Smooth muscle cell of the brain vasculature (primary cell): ENCODE data around the gene PAX1.

Experiments used
- DNase-seq: peaks from one replicate; pipeline ENCODE4 v3.0.0-alpha.2; 2012; ENCODE audit warnings: low read depth, low spot score

The PAX1 gene

GRCh38 chr20:21725892-21726291, 20.4 kb downstream of the PAX1 start:
- no peak for DNase-seq

- DNase-seq, result no peak
These were observed 23.9 kb downstream of the PAX1 start for GRCh38 chr20:21729316-21729715.

- no peak for DNase-seq
These were observed 33.7 kb downstream of the PAX1 start for GRCh38 chr20:21739161-21739560.

GRCh38 chr20:21739682-21740081, 34.2 kb downstream of the PAX1 start:
- no peak for DNase-seq

GRCh38 chr20:21741266-21741665, 35.8 kb downstream of the PAX1 start:
- DNase-seq, result no peak

GRCh38 chr20:21762646-21763045, 57.2 kb downstream of the PAX1 start:
- DNase-seq, result no peak

GRCh38 chr20:21767200-21767738, 61.8 kb downstream of the PAX1 start:
- DNase-seq, result no peak

- no peak for DNase-seq
These were observed 62.3 kb downstream of the PAX1 start for GRCh38 chr20:21767739-21768223.
